Osteoblast (primary cell): ENCODE results near the gene GADD45A. TPM values are rescaled to one million over a fixed set of nuclear protein-coding genes. Genes with fewer than 3 reads are reported as not detected.

Experiments
- DNase-seq: peaks from one replicate; pipeline ENCODE4 v3.0.0; 2011; ENCODE audit warnings: low spot score, mixed read lengths; ENCODE audit not compliant: insufficient read length; ENCODE audit errors: missing footprints
- H2AFZ ChIP-seq: 2 replicates; pipeline ENCODE4 v1.6.0; 2011; ENCODE audit warnings: mild to moderate bottlenecking, low read length
- H3K27ac ChIP-seq: 2 replicates; pipeline ENCODE4 v1.5.1; 2011; ENCODE audit warnings: mild to moderate bottlenecking, low read depth, low read length, moderate library complexity
- H3K27me3 ChIP-seq: 2 replicates; pipeline ENCODE4 v1.6.0; 2012; ENCODE audit warnings: mild to moderate bottlenecking, control low read depth, inconsistent platforms, low read length, moderate library complexity; ENCODE audit not compliant: insufficient read depth
- H3K36me3 ChIP-seq: 2 replicates; pipeline ENCODE4 v1.5.1; 2011; ENCODE audit warnings: mild to moderate bottlenecking, low read length, control low read depth, moderate library complexity; ENCODE audit not compliant: insufficient read depth
- H3K4me1 ChIP-seq: 2 replicates; pipeline ENCODE4 v1.5.1; 2011; ENCODE audit warnings: mild to moderate bottlenecking, low read length, control low read depth, moderate library complexity; ENCODE audit not compliant: insufficient read depth
- H3K4me2 ChIP-seq: 2 replicates; pipeline ENCODE4 v1.6.0; 2011; ENCODE audit warnings: mild to moderate bottlenecking, low read length; ENCODE audit not compliant: insufficient read depth
- H3K4me3 ChIP-seq: fragments of 200-600 bp; sonication (generic); 3 replicates; pipeline ENCODE4 v1.5.1; 2012; ENCODE audit warnings: mild to moderate bottlenecking, low read length, inconsistent platforms; ENCODE audit not compliant: insufficient read depth
- H3K79me2 ChIP-seq: 2 replicates; pipeline ENCODE4 v1.6.0; 2012; ENCODE audit warnings: mild to moderate bottlenecking, low read length, control low read depth, inconsistent platforms; ENCODE audit not compliant: insufficient read depth
- H3K9me3 ChIP-seq: 2 replicates; pipeline ENCODE4 v1.5.1; 2011; ENCODE audit warnings: low read depth, low read length, control low read depth
- H4K20me1 ChIP-seq: 2 replicates; pipeline ENCODE4 v1.6.0; 2012; ENCODE audit warnings: mild to moderate bottlenecking, low read length, control low read depth; ENCODE audit not compliant: insufficient read depth
- CTCF ChIP-seq: IDR thresholded peaks from 2 replicates; pipeline ENCODE4 v1.5.1; 2011; ENCODE audit warnings: mild to moderate bottlenecking, low read depth, low read length, moderate library complexity; ENCODE audit errors: extremely low read depth
- total RNA-seq: library from RNA; depleted of rRNA; stranded (reverse); fragments of >200 nt; gene quantifications from 2 replicates; pipeline ENCODE4 v1.2.3, GENCODE V29; 2012

The GADD45A gene
- total RNA-seq, 1 donor = 48.9 TPM

DNA sequence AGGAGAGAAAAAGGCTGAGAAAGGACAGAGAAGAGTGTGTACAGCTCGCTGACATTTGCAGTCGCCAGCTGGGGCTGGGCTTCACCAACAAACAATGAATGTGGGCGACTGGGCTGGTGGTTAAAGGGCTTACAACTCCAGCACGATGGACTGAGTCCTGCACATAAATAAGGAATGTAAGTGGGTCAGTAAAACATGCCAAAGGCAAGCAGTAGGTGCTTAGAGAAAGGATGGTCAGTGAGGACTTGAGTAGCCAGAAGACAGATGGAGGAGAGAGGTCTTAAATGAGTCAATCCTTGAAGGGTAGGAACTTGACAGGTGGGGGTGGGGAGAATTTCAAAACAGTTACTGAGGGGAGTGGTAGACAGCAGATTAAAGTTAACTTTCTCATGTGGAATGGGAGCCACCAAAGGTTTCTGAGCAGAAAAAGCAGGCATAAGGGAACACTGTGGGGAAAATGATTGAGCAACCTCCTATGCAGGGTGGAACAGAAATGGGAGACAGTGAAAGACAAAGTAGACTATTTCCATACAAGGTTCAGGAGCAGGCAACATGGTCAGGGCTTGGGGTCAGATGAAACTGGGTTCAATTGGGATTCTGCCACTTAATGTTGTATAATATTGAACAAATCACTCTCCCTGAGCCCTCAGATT lies 37.4 kb downstream of the GADD45A start:
- Histone ChIP-seq H3K4me1 (peaks cover 66% of the 10 kb centered on the region), H3K27ac (peak overlapping the region; percentile 75), H3K9me3 (no peaks in the 10 kb centered on the region), H3K27me3 (no peaks in the 10 kb centered on the region), H3K4me2 (peak overlapping the region; percentile 33), H3K4me3 (no peak overlapping the region), H3K36me3 (no peaks in the 10 kb centered on the region), H3K79me2 (peaks cover 64% of the 10 kb centered on the region), H4K20me1 (peaks cover 30% of the 10 kb centered on the region), H2AFZ (no peak overlapping the region)
- no peak for DNase-seq
- TF ChIP-seq CTCF = no peak

- Histone ChIP-seq H3K79me2 (peaks cover 64% of the 10 kb centered on the region), H3K36me3 (no peaks in the 10 kb centered on the region), H3K4me2 (peak overlapping the region; percentile 7)
These were observed 38.1 kb downstream of the GADD45A start for GRCh38 chr1:67723126-67723525.

DNA sequence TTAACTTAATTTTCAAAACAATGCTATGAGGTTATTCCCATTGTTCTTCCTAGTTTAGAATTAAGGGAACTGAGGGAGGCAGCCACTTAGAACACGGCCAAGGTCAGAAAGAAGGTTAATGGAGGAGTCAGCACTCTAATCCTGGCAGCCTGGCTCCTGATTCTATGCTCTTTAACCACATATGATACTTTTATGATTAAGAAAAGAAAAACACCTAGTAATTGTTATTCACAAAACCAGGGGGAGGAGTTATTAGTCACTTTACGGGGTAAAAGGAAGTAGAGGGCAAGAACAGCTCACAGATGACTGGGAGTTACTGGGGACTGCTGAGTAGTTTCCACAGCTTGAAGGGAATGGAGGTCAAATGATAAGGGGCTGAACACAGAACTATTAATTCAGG lies 38.6 kb downstream of the GADD45A start:
- H3K79me2 ChIP-seq = peaks cover 64% of the 10 kb centered on the region
- H3K4me1 ChIP-seq = peaks cover 59% of the 10 kb centered on the region
- no peaks in the 10 kb centered on the region for H3K27me3 ChIP-seq
- peaks cover 25% of the 10 kb centered on the region for H4K20me1 ChIP-seq
- peak; percentile 71 for DNase-seq
- peak overlapping the region; percentile 7 for H3K4me2 ChIP-seq
- H3K4me3 ChIP-seq = no peak overlapping the region
- TF ChIP-seq CTCF = no peak
- peak overlapping the region; percentile 75 for H3K27ac ChIP-seq
- H3K9me3 ChIP-seq = no peaks in the 10 kb centered on the region
- H2AFZ ChIP-seq = no peak overlapping the region
- H3K36me3 ChIP-seq = no peaks in the 10 kb centered on the region

More at GRCh38 chr1:67723126-67723525, 38.1 kb downstream of the GADD45A start:
- no peaks in the 10 kb centered on the region for H3K27me3 ChIP-seq
- peak overlapping the region; percentile 75 for H3K27ac ChIP-seq
- H3K4me1 ChIP-seq = peaks cover 61% of the 10 kb centered on the region
- no peak overlapping the region for H2AFZ ChIP-seq
- no peak for DNase-seq
- no peak overlapping the region for H3K4me3 ChIP-seq
- no peak for TF ChIP-seq CTCF
- no peaks in the 10 kb centered on the region for H3K9me3 ChIP-seq
- peaks cover 25% of the 10 kb centered on the region for H4K20me1 ChIP-seq

DNA sequence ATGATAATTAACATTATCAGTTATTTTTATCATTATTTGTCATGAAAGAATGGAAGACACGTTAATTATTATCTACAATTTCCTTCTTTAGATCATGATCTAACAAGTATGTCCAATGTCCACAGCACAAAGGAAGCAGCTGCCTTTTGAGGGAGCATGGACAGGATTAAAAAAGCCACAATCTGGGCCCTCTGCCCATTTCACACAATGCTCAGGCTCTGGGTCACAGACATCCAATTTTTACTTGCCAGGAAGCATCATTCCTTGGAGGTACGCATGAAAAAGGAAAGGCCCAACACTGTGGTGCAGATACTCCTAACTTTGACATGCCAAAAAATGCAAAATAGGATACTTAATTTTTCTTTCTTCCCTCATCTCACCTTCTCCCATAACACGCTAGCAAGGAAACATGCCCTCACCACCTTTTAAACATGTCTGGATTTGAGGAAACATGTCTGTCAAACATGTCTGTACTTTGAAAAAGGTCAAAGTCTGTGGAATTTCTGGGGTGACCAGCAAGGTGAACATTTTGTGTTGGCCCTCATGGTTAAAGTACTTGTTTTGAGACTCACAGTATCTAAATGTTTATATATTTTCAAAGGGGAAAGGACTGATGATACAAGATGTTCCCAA lies 40.0 kb downstream of the GADD45A start:
- H3K4me1 ChIP-seq = peaks cover 59% of the 10 kb centered on the region
- peak overlapping the region; percentile 75 for H3K27ac ChIP-seq
- H3K4me3 ChIP-seq = no peak overlapping the region
- H2AFZ ChIP-seq = no peak overlapping the region
- no peaks in the 10 kb centered on the region for H3K36me3 ChIP-seq
- H3K79me2 ChIP-seq = peaks cover 64% of the 10 kb centered on the region
- no peak overlapping the region for H3K4me2 ChIP-seq
- H3K9me3 ChIP-seq = no peaks in the 10 kb centered on the region
- H4K20me1 ChIP-seq = peaks cover 25% of the 10 kb centered on the region
- no peaks in the 10 kb centered on the region for H3K27me3 ChIP-seq
- no peak for DNase-seq
- TF ChIP-seq CTCF = no peak
